OCI-M2 (cell line): ENCODE measurements around the gene FARP1.

Experiments used
- DNase-seq: peaks from one replicate; lab custom pipeline; 2025; ENCODE audit not compliant: unreplicated experiment; lab: John Stamatoyannopoulos, UW

The FARP1 gene

GRCh38 chr13:98439896-98440295 is 297.0 kb downstream of the FARP1 start:
- no peak for DNase-seq

DNA sequence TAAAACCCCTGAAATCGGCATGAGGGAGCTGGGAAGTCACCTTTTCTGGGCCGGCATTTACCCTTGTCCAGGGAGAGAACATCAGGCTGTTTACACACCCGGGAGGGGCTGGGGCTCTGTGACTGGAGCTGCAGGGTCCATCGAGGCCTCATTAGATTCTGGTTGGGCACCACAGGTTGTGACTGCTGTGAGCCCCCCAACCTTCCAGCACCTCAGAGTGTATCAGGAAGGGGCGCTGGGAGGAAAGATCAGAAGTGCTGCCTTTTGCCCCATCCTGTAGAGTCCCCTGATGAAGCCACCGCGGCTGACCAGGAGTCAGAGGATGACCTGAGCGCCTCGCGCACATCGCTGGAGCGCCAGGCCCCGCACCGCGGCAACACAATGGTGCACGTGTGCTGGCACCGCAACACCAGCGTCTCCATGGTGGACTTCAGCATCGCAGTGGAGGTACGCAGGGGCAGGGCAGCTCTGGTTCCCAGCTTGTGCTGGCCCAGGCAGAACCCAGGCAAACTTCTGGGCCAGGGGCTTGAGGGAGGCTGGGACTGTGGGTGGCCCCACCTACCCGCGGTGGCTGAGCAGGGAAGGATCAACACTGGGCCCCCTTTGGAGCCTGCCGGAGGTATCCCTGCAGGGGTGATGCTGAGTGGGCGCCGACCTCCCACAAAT is 297.6 kb downstream of the FARP1 start:
- DNase-seq, result no peak

DNA sequence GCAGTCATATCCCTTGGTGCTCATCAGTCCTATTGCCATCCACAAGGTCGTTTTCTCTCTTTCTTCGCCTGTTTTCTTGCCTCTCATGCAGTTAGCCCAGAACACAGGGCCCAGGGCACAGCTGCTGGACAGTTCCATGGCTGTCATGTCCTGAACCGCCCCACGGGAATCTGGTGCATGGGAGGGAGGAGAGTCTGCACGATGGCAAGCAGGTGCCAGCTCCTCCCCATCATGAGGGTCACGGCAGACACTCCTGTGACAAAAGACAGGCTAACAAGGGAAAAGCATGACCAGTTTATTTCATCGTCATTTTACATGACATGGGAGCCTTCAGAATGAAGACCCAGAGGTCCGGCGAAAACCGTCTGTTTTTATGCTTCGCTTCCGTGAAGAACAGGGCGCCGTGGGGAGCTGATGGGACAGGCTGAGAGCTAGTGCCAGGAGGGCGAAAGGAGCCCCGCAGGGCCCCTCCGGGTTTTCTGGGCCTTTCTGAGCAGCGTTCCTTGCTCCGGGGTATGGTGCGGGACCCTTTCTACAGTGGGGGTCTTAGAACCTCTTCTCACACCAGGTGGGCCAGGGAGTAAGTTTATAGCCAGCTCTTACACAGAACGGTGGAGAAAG is 298.3 kb downstream of the FARP1 start:
- no peak for DNase-seq

- no peak for DNase-seq
Observed at GRCh38 chr13:98442391-98443230, 299.7 kb downstream of the FARP1 start.

GRCh38 chr13:98443329-98443728 is 300.4 kb downstream of the FARP1 start:
- DNase-seq, result no peak

DNA sequence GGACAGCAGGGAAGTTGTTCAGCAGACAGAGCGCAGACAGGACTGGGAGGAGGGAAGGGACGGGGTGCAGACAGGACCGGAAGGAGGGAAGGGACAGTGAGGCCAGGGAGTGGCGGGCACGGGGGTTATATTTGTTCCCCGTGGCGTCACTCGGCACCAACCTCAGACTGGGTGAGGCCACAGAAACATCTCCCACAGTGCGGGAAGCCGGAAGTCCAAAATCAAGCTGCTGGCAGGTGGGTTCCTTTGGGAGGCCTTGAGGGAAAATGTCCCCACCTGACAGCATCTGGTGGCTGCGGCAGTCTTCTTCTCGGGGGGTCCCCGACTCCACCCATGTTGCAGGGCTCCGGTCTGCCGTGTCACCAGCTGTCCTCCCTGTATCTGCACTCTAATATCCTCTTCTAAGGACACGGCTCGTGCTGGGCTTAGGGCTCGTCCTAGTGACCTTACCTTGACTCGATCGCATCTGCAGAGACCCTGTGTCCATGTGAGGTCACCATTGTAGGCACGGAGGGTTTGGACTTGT is 301.0 kb downstream of the FARP1 start:
- no peak for DNase-seq

- no peak for DNase-seq
Observed at GRCh38 chr13:98444381-98444780, 301.5 kb downstream of the FARP1 start.

- no peak for DNase-seq
Observed at GRCh38 chr13:98445340-98446233, 302.7 kb downstream of the FARP1 start.

DNA sequence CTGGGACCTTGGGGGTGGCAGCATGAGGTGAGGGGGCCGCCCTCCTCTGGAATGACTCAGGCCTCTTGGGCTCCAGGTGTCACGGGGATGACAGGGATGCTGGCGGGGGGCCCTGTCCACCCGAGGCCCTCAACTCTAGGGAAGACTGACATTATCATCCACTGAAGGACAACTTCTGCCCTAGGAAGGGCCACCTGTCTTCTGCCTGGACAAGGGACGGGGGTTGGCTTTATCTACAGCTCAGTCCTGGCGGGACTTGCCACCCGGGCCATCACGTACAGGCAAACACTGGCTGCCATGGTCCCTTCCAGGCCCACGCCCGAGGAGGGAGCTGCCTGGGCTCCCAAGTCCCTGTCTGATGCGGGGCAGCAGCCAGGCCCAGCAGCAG is 303.3 kb downstream of the FARP1 start:
- DNase-seq, result no peak

DNA sequence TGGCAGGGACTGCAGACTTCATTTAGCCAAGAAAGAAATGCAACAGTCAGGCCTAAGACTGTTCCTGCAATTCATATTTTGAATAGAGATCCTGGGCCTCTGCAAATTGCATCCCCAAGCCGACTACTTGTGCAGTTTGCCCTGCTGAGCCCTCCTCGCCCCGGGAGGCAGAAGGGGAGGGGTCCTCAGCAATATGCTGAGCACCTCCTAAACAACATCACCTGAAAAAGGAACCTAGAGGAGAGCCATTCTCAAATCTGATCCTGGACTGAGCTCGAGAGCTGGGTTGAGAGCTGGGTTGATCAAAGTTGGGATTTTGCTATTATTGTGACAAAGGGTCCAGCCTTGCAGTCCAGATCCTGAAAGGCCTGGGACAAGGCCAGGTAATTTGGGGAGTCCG is 304.2 kb downstream of the FARP1 start:
- no peak for DNase-seq

- no peak for DNase-seq
Observed at GRCh38 chr13:98447881-98448641, 305.2 kb downstream of the FARP1 start.

DNA sequence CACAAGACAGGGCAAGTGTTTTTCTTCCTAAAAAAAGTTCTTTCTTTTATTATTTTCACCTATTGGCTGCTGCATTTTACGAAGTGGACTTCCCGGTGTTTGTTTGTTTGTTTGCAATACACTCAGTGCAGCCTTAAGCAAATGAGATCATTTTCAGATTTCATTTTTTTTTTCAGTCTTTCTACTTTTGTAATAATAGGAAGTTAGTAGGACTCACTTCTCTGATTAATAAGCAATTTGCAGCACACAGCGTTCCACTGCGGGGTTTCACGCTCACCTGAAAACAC is 305.7 kb downstream of the FARP1 start:
- DNase-seq, result no peak

- no peak for DNase-seq
Observed at GRCh38 chr13:98449273-98449672, 306.4 kb downstream of the FARP1 start.

DNA sequence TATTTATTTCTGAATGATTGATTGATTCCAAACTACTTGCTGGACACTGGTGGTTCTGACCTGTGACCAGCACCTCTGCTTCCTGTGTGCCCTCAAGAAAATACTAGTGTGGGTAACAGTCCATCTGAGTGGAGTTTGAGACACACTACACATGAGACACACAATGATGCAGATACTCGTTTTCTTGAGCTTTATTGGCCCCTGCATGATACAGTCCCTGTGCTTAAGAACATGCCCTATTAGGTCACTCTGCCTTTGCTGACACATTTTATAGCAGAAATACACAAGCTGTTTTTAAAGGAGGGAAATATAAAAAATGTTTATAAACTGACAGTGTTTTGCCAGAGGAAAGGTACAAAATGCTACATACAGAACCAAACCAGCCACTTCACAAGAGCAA is 307.1 kb downstream of the FARP1 start:
- DNase-seq, result no peak

- no peak for DNase-seq
Observed at GRCh38 chr13:98450539-98451111, 307.7 kb downstream of the FARP1 start.

- no peak for DNase-seq
Observed at GRCh38 chr13:98451676-98452470, 309.0 kb downstream of the FARP1 start.

- DNase-seq, result no peak
Observed at GRCh38 chr13:98452851-98453843, 310.3 kb downstream of the FARP1 start.

- DNase-seq, result no peak
Observed at GRCh38 chr13:98454389-98454881, 311.5 kb downstream of the FARP1 start.
